Glomerular endothelial cell (primary cell): Measurements from ENCODE around the gene RMI2. TPM values are rescaled to one million over a fixed set of nuclear protein-coding genes. Genes with fewer than 3 reads are reported as not detected.
A peak's percentile ranks its signal among the peaks of the same experiment; 100 is the strongest.
"Not testable (repeated sequence)": the region's sequence is repeated elsewhere in the genome, so short reads cannot be mapped to it uniquely, and the experiment has no call there.

Experiments
- DNase-seq: peaks from one replicate; pipeline ENCODE4 v3.0.0-alpha.2; 2011; ENCODE audit warnings: low read depth, low spot score; ENCODE audit errors: extremely low read depth
- total RNA-seq: library from RNA; depleted of rRNA; stranded (reverse); fragments of >200 nt; gene quantifications from 2 replicates; pipeline ENCODE4 v1.2.3, GENCODE V29; 2015

RMI2 gene
- total RNA-seq: 3.6 and 5.9 TPM in 2 replicates

- DNase-seq: peak; percentile 68
Observed at GRCh38 chr16:11345040-11345862, at the start of gene RMI2. Gene RMI2 (plus strand): TSS chr16:11345459. CDS start chr16:11345472, 13 bp downstream.

DNA sequence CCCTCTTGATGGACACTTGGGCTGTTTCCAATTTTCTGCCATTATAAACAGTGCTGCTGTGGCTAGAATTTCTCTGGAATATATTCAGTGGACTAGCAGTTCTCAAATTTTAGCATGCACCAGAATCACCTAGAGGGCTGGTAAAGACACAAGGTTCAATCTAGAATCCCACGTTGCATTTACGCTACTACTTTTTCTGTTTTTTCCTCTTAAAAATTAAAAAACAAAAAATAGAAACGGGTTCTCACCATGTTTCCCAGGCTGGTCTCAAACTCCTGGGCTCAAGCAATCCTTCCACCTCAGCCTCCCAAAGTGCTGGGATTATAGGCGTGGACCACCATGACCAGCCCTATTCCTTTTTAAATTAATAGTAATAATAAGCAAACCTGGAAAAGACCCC is 49.6 kb upstream of the RMI2 start:
- no peak for DNase-seq

DNA sequence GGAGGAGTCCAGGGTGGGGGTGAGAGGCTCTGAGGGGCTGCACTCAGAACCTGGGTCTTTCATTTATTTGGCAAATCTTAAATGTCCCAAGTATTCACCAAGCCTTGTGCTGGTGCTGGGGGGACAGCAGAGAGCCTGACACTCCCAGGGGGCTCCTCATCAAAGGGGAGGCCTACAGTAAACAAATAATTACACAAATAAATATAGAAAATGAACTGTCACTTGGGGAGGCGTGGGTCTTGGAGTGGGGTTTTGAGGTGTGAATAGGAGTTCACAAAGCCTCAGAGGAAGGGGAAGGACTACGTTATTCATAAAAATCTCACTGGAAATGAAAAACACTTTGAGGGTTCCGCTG is 48.9 kb upstream of the RMI2 start:
- no peak for DNase-seq

GRCh38 chr16:11296706-11297491 is 48.4 kb upstream of the RMI2 start:
- no peak for DNase-seq

GRCh38 chr16:11297492-11298142 is 47.6 kb upstream of the RMI2 start:
- no peak for DNase-seq

GRCh38 chr16:11298143-11298900 is 46.9 kb upstream of the RMI2 start:
- DNase-seq: no peak

GRCh38 chr16:11298950-11299547 is 46.2 kb upstream of the RMI2 start:
- DNase-seq: not testable (repeated sequence)

- DNase-seq: no peak
Observed at GRCh38 chr16:11299865-11300559, 45.2 kb upstream of the RMI2 start.

DNA sequence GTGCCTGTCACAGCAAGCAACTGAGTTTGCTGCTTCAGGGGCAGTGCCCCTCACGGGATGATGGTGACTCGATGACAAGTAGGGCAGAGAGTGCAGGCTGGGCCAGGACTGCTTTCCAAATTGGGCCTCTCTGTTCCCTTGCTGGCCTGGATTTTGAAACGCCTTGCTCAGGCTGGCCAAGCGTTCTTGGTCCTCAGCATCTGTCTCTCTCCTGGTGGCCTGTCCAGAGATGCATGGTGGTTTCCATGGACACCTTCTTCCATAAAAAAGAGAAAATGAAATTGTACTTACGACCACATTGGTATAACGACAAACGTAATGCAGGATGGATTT is 44.7 kb upstream of the RMI2 start:
- no peak for DNase-seq

GRCh38 chr16:11301645-11302501 is 43.4 kb upstream of the RMI2 start:
- DNase-seq: no peak

DNA sequence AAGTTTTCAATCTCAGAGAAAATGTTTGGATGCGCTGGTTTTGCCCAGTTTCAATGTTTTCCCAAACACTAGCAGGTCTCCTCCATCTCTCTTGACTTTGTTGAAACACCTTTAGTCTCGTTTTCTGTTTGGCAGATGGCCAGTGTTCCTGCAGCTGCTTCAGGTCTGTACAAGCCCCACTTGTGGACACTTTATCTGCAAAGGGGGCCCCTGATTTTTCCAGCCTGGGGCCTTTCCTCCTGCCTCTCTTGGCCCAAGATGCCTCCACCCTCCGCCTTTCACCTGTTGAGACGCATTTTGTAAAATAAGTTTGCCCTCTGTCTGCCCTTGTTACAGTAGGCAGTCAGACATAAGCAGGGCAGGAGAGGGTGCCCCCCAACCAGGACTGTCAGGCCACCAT is 42.3 kb upstream of the RMI2 start:
- DNase-seq: no peak

DNA sequence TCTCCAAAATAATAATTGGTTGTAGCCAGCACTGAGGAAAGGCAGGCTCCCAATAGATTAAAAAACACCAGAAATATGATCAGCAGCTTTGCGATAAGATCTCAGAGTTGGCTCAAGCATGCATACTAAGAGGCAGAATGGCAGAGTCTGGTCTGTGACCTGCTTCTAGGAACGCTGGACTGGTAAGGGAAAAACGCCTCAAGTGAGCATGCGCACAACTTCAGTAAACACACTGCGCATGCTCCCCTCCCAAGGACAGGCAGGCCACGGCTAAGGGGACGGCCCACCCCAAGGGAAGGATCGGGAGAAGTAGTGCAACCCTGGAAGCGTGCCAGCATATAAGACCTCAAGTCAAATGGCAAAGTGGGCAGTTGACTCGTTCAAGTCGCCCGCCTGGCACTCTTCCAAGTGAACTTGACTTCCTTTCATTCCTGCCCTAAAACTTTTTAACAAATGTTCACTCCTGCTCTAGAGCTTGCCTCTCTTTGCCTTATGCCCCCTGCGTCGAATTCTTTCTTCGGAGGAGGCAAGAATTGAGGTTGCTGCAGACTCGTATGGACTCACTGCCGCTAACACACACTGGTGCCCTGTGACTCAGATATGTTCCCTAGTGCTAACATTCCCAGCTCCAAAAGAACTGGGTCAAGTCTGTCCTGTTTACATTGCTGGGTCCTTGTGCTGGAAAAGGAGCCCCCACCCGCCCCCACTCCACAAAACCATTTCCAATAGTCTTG is 41.7 kb upstream of the RMI2 start:
- no peak for DNase-seq

GRCh38 chr16:11306381-11306780 is 38.9 kb upstream of the RMI2 start:
- no peak for DNase-seq

- DNase-seq: no peak
Observed at GRCh38 chr16:11306997-11307638, 38.1 kb upstream of the RMI2 start.

DNA sequence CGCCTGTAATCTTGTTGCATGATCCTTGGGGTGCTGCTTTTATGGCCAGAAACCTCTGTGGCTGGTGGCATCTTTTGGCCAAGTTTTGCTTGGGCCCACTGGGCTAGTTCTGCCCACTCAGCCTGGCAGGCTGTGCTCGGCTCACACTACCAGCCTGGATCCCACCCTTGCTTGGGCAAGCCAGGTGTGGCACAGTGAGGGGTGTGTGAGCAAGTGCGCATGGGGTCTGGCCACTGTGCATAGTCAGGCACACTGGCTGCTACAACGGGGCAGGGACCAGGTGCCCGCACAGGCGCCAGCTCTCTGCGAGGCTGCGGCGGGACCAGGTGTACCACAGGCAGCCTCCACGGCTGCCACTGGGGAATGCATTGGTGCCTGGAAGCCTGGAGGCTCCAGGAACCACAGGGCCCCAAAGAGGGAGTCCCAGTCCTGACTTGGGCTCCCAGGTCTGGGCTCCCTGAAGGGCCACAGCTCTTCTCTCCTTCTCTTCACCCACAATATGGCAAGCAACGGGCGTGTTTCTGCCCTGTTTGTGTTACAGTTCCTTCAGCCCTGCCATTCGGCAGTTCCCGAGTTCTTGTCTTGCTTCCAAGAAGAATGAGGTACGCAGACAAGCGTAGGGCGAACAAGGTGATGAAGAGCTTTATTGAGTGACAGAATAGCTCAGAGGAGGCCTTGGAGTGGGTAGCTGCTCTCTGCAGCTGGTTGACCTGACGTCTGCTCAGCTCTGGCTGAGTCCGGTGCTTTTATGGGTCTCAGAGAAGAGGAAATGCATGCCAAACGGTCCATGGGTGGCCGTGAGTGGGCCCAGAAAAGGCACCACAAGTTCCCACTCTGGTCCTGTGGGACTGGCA is 37.4 kb upstream of the RMI2 start:
- DNase-seq: no peak

GRCh38 chr16:11308493-11309283 is 36.6 kb upstream of the RMI2 start:
- no peak for DNase-seq
